ENCODE measurements around the gene BRME1.
A peak's percentile ranks its signal among the peaks of the same experiment; 100 is the strongest.

BRME1 gene

GRCh38 chr19:13838435-13839129, 67.3 kb downstream of the BRME1 start:
- DNase-seq (ENCODE audit: insufficient read length, low spot score) (no peak), FAIRE-seq (no peak)
- TF ChIP-seq POLR2AphosphoS5 (IDR thresholded peaks at IDR 0.05; ENCODE audit: low read depth, low read length) (no peak), TAF1 (IDR thresholded peaks at IDR 0.05; ENCODE audit: low read depth, low read length) (no peak), PAX5 (IDR thresholded peaks at IDR 0.05; ENCODE audit: insufficient read depth, low read length, severe bottlenecking) (no peak), POU2F2 (IDR thresholded peaks at IDR 0.05; ENCODE audit: low read depth, low read length) (no peak), SPI1 (IDR thresholded peaks at IDR 0.05; ENCODE audit: low read depth, low read length) (no peak), POLR2A (IDR thresholded peaks at IDR 0.05; ENCODE audit: low read depth, low read length) (no peak)

GRCh38 chr19:13835791-13836723, 69.9 kb downstream of the BRME1 start:
- TF ChIP-seq POU2F2 (IDR thresholded peaks at IDR 0.05; ENCODE audit: low read depth, low read length) (no peak), POLR2A (IDR thresholded peaks at IDR 0.05; ENCODE audit: low read depth, low read length) (0 out of 2 replicates have a peak, but pooled peaks have one; percentile 20)
- DNase-seq (ENCODE audit: insufficient read length, low spot score) (no peak), FAIRE-seq (no peak)

GRCh38 chr19:13834244-13835069, 71.5 kb downstream of the BRME1 start:
- FAIRE-seq: no peak
- no peak for DNase-seq (ENCODE audit: insufficient read length, low spot score)
- TF ChIP-seq SPI1 (IDR thresholded peaks at IDR 0.05; ENCODE audit: low read depth, low read length) (no peak), TAF1 (IDR thresholded peaks at IDR 0.05; ENCODE audit: low read depth, low read length) (no peak), PAX5 (IDR thresholded peaks at IDR 0.05; ENCODE audit: insufficient read depth, low read length, severe bottlenecking) (no peak), POLR2AphosphoS5 (IDR thresholded peaks at IDR 0.05; ENCODE audit: low read depth, low read length) (no peak), POLR2A (IDR thresholded peaks at IDR 0.05; ENCODE audit: low read depth, low read length) (no peak), POU2F2 (IDR thresholded peaks at IDR 0.05; ENCODE audit: low read depth, low read length) (no peak)

GRCh38 chr19:13833330-13834243, 72.3 kb downstream of the BRME1 start:
- FAIRE-seq (peak; percentile 98), DNase-seq (ENCODE audit: insufficient read length, low spot score) (peak; percentile 98)
- TF ChIP-seq POLR2A (IDR thresholded peaks at IDR 0.05; ENCODE audit: low read depth, low read length) (peak; percentile 65), TAF1 (IDR thresholded peaks at IDR 0.05; ENCODE audit: low read depth, low read length) (no peak), SPI1 (IDR thresholded peaks at IDR 0.05; ENCODE audit: low read depth, low read length) (no peak), POU2F2 (IDR thresholded peaks at IDR 0.05; ENCODE audit: low read depth, low read length) (peak; percentile 69; the same call in 1 of the 2 replicates), POLR2AphosphoS5 (IDR thresholded peaks at IDR 0.05; ENCODE audit: low read depth, low read length) (peak; percentile 73; the same call in 1 of the 2 replicates), PAX5 (IDR thresholded peaks at IDR 0.05; ENCODE audit: insufficient read depth, low read length, severe bottlenecking) (no peak)
